ENCODE measurements around the gene FRS3. TPM values are rescaled to one million over a fixed set of nuclear protein-coding genes. Genes with fewer than 3 reads are reported as not detected.

Gene FRS3
- total and polyA plus RNA-seq, 2 of the 13 experiments (the other 11 are each of a cell fraction or from before 2014, with no cell fraction given): 3.0 to 7.4 TPM

- TF ChIP-seq CTCF (CRISPR knock-in tag; IDR thresholded peaks at IDR 0.05) (no peak), CHD4 (IDR thresholded peaks at IDR 0.05; ENCODE audit: borderline replicate concordance, low read length) (0 out of 2 replicates have a peak, but pooled peaks have one; percentile 14), ZNF253 (CRISPR knock-in tag; IDR thresholded peaks at IDR 0.05; ENCODE audit: borderline replicate concordance) (no peak), NR2C2 (CRISPR knock-in tag; IDR thresholded peaks at IDR 0.05; ENCODE audit: borderline replicate concordance) (0 out of 2 replicates have a peak, but pooled peaks have one; percentile 6), DZIP1 (CRISPR knock-in tag; IDR thresholded peaks at IDR 0.05) (0 out of 2 replicates have a peak, but pooled peaks have one; percentile 35), ZNF280B (CRISPR knock-in tag; IDR thresholded peaks at IDR 0.05; ENCODE audit: borderline replicate concordance) (0 out of 2 replicates have a peak, but pooled peaks have one; percentile 44), PHF8 (CRISPR knock-in tag; IDR thresholded peaks at IDR 0.05) (0 out of 2 replicates have a peak, but pooled peaks have one; percentile 12)
- TF ChIP-seq, protein P1, sequence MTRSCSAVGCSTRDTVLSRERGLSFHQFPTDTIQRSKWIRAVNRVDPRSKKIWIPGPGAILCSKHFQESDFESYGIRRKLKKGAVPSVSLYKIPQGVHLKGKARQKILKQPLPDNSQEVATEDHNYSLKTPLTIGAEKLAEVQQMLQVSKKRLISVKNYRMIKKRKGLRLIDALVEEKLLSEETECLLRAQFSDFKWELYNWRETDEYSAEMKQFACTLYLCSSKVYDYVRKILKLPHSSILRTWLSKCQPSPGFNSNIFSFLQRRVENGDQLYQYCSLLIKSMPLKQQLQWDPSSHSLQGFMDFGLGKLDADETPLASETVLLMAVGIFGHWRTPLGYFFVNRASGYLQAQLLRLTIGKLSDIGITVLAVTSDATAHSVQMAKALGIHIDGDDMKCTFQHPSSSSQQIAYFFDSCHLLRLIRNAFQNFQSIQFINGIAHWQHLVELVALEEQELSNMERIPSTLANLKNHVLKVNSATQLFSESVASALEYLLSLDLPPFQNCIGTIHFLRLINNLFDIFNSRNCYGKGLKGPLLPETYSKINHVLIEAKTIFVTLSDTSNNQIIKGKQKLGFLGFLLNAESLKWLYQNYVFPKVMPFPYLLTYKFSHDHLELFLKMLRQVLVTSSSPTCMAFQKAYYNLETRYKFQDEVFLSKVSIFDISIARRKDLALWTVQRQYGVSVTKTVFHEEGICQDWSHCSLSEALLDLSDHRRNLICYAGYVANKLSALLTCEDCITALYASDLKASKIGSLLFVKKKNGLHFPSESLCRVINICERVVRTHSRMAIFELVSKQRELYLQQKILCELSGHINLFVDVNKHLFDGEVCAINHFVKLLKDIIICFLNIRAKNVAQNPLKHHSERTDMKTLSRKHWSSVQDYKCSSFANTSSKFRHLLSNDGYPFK (CRISPR knock-in tag; IDR thresholded peaks at IDR 0.05; ENCODE audit: borderline replicate concordance): 0 out of 2 replicates have a peak, but pooled peaks have one; percentile 28
- TF ChIP-seq, protein P2, sequence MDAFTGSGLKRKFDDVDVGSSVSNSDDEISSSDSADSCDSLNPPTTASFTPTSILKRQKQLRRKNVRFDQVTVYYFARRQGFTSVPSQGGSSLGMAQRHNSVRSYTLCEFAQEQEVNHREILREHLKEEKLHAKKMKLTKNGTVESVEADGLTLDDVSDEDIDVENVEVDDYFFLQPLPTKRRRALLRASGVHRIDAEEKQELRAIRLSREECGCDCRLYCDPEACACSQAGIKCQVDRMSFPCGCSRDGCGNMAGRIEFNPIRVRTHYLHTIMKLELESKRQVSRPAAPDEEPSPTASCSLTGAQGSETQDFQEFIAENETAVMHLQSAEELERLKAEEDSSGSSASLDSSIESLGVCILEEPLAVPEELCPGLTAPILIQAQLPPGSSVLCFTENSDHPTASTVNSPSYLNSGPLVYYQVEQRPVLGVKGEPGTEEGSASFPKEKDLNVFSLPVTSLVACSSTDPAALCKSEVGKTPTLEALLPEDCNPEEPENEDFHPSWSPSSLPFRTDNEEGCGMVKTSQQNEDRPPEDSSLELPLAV (CRISPR knock-in tag; conservative IDR thresholded peaks at IDR 0.05; ENCODE audit: low read depth): no peak
- TF ChIP-seq, protein P3, sequence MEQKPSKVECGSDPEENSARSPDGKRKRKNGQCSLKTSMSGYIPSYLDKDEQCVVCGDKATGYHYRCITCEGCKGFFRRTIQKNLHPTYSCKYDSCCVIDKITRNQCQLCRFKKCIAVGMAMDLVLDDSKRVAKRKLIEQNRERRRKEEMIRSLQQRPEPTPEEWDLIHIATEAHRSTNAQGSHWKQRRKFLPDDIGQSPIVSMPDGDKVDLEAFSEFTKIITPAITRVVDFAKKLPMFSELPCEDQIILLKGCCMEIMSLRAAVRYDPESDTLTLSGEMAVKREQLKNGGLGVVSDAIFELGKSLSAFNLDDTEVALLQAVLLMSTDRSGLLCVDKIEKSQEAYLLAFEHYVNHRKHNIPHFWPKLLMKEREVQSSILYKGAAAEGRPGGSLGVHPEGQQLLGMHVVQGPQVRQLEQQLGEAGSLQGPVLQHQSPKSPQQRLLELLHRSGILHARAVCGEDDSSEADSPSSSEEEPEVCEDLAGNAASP (CRISPR knock-in tag; IDR thresholded peaks at IDR 0.05; ENCODE audit: borderline replicate concordance): no peak
These were observed 39.1 kb downstream of the FRS3 start (continued) for GRCh38 chr6:41740366-41741162.
